GM19452 (cell line): ENCODE measurements around the gene UPF1.
"Not testable (repeated sequence)": the region's sequence is repeated elsewhere in the genome, so short reads cannot be mapped to it uniquely, and the experiment has no call there.

Source experiments
- ATAC-seq: cut with Tn5 transposase; IDR thresholded peaks from one replicate; pipeline ENCODE4 v1.9.1; 2021; ENCODE audit not compliant: unreplicated experiment

UPF1 gene

DNA sequence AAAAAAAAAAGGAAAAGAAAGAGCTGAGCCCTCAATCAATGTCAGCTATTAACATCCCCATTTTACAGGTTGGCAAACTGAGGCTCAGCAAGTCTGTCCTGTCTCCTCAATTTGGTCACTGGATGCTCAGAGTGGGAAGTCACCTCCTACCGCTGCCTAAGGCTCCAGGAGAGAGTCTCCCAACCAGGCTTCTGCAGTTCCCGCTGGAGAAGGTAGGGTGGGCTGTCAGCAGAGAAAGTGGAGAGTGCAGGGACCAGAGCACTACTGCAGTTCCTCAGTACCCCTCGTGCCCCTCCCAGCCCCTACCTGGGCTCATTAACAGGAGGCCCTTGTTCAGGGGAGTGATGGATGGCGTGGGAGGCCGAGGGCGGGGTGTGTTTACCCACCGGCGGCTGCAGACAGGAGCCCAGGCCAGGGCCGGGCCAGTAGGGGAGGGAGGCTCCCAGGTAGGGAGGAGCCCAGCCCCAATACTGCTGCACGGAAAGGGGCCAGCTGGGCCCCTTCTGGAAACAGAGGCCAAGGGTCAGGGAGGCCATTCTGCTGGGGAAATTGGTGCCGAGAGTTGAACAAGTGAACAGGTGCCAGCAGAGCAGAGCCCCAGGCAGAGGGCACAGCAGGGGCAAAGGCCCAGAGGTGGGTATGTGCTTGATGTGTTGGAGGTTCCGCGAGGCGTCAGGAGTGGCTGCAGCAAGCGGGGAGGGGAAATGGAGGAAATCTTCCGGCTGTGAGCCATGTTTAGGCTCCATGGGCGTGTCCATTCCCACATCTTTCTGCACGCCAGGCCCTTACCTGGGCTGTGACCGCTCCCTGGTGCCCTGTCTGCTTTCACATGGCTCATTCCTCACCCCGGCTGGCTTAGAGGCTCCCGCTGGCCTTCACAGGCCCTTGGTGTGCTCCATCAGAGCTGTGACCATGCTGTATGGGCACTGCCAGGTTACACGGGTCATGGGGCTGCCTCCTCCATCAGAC is 33.1 kb upstream of the UPF1 start:
- no peak for ATAC-seq

DNA sequence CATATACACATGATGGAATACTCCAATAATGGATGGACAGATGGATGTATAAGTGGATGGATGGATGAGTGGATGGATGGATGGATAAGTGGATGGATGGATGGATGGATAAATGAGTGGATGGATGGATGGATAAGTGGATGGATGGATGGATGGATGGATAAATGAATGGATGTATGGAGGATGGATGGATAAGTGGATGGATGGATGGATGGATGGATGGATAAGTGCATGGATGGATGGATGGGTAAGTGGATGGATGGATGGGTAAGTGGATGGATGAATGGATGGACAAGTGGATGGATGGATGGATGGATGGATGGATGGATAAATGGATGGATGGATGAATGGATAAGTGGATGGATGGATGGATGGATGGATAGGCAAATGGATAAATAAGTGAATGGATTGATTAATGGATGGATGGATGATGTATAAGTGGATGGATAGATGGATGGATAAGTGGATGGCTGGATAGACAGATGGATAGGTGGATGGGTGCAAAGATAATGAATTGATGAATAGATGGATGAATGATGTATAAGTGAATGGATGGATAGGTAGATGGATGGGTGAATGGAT is 32.3 kb upstream of the UPF1 start:
- ATAC-seq: no peak

DNA sequence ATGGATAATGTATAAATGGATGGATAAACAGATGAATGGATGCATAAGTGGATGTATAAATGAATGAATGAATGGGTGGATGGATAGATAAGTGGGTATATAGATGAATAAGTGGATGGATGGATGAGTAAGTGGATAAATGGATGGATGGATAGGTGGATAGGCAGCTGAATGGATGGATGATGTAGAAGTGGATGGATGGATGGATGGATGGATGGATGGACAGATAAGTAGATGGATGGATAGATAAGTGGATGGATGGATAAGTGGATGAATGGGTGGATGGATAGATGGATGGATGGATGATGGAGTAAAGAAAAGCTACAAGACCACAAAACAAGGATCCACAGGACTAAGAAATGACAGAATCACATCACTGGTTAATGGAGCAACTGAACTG is 31.7 kb upstream of the UPF1 start:
- no peak for ATAC-seq

DNA sequence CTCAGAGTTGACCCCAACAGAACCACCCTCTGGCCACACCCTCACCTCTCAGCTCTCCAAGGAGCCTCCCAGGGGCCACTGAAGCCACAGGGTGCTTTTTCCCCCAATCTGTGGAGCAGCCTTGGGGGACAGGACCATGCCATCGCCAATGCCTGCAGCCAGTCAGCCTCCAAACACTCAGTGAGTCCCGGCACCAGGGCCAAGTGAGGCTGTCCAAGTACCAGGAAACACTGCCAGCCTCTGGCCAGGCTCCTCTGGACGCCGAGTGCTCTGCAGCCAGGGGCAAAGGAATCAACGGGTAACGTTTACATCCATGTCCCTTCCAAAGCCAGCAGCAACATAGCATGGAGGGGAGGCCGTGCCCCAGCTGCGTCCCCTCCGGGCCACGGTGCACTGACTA is 31.1 kb upstream of the UPF1 start:
- no peak for ATAC-seq

DNA sequence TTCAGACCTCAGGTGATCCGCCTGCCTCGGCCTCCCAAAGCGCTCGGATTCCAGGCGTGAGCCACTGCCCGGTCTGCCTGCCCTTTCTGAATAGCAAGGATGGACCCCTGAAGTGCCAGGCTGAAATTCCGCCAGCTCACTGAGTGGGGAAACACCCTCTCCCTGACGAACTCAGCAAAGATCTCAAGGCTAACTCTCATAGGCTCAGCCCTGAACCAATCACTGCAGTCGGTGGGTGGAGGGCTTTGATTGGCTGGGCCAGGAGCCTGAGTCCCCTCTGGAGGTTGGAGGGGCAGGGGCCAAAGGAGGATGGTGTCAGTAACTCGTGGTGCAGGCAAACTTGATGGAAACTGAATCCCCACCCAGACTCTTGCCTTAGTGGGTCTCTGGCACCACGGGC is 29.4 kb upstream of the UPF1 start:
- ATAC-seq: no peak

DNA sequence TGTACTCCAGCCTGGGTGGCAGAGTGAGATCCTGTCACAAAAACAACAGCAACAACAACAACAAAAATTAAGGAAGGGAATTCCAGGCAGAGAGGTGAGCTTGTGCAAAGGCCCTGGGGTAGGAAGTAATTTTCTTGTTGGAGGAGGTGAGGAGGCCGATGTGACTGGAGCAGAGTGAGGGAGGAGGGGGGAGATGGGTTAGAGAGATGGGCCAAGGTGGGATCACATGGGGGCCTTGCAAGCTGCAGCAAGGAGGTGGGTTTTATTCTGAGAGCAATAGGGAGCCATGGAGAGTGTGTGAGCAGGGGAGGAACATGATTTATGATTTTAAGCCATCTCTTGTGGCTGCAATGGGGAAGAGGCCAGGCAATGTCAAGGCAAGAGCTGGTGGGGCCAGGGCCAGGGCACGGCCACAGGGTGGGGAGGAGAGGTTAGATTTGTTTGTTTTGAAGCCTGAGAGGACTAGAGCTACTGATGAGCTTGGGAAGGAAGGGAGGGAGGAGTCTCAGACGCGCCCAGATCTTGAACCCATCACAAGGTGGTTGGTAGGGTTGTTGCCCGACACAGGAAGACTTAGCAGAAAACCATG is 28.1 kb upstream of the UPF1 start:
- ATAC-seq: no peak

DNA sequence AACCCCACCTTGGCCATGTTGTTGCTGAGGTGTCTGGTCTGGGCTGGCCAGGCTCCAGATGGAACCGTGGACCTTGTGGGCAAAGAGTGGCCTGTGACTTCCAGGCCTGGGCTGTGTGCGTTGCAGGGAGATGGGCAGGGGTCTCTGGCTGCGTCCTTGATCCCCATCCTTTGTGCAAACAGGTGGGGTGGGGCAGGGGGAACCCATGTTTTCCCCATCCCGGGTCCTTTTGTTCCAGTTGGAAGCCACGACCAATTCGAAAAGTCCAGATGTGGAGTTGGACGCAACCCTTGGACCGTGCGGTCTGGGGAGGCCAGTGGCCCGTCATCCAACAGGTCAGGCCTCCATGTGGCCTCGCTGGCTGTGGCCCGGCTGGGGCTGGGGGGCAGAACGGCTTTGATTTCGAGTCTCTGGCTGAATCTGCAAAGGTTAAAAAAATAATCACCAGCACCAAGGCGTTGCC is 27.6 kb upstream of the UPF1 start:
- ATAC-seq: no peak

DNA sequence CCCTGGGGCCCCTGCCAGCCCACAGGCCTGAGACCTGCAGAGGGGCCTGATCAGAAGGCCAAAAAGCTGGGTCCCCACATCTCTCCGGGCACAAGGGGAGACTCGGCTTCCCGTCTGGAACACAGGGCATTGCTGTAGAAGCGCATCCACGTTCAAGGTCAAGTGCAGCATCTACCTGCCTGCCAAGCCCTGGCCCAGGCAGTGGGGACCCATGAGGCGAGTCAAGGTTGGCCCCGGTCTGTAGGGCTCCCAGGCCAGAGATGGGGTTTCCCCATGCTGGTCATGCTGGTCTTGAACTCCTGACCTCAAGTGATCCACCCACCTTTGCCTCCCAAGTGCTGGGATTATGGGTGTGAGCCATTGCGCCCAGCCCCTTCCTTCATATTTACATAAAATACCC is 27.1 kb upstream of the UPF1 start:
- ATAC-seq: no peak

DNA sequence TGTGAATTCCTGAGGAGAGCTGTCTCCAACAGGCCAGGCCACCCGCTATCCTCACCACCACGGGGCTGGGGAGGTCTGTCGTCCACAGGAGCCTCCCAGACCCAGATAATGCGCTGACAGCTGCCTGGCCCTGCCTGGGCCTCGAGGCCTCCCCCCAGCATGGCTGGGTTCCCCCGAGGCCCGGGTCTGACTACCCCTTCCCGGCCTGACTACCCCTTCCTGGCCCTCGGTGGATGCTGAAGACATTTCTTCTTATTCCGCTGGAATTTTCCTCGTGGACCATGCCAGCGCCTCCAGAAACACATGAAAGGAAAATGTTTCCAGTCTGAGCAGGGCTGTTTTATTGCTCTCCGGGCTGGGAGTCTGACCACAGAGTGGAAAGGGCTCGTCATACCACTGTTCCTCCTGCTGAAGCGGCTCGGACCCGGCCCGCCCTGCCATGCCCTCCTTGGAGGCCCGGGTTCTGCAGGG is 23.9 kb upstream of the UPF1 start:
- ATAC-seq: no peak

DNA sequence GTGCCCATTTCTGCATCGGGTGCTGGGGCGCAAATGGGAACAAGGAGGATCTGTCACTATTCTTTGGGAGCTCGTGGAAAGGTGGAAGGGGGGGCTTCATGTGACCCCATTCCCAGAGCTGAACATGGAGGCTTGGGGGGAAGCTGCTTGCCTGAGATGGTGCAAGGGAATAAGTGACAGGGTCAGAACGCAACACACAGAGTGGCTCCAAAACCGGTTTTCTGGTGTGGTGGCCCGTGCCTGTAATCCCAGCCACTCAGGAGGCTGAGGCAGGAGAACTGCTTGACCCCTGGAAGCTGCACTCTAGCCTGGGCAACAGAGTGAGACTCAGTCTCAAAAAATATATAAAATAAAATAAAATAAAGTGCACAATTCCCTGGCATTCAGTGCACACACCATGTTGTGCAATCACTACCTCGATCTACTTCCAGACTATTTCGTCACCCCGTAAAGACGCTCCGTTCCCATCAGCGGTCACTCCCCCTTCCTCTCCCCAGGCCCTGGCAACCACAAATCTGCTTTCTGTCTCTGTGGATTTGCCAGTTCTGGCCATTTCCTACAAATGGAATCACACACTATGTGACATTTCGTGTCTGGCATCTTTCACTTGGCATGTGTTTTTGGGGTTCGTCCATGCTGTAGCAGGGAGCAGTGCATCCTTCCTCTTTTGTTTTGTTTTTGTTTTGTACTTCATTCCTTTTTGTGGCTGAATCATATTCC is 22.4 kb upstream of the UPF1 start:
- no peak for ATAC-seq

DNA sequence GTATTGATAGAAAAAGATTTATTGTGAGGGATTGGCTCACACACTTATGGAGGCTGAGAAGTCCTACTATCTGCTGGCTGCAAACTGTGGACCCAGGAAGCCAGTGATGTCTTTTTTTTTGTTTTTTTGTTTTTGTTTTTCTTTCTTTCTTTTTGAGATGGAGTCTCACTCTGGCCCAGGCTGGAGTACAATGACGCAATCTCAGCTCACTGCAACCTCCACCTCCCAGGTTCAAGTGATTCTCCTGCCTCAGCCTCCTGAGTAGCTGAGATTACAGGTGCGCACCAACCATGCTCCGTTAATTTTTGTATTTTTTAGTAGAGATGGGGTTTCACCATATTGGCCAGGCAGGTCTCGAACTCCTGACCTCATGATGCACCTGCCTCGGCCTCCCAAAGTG is 20.1 kb upstream of the UPF1 start:
- ATAC-seq: not testable (repeated sequence)

DNA sequence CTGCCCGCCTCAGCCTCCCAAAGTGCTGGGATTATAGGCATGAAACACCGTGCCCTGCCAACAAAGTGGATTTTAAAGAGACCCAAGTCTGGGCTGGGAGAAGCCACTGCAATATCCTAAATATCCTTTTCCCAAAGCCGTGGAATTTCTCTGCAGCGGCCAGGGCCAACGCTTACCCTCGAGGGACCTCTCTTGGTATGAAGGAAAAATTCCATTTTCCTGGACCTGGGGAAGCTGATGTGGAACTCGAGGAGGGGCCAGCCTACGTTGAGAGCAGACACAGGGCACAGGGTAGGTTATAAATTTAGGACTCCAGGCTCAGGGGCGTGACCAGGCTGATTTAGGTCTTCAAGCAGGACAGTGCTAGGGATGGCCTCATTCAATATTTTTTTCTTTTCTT is 17.7 kb upstream of the UPF1 start:
- no peak for ATAC-seq

DNA sequence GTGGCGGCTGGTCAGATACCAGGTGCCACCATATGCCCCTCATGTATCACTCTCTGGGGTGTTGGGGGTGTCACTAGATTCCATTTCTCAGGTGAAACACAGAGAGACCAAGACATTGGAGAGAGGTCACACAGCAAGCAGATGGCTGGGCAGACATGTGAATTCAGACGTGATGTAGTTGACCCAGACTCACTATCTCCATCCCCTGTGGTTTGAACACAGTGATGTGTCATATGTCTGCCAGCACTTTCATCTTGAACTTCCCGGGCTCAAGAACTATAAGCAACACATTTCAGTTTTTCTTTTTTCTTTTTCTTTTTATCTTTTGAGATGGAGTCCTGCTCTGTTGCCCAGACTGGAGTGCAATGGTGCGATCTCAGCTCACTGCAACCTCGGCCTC is 16.1 kb upstream of the UPF1 start:
- ATAC-seq: no peak

DNA sequence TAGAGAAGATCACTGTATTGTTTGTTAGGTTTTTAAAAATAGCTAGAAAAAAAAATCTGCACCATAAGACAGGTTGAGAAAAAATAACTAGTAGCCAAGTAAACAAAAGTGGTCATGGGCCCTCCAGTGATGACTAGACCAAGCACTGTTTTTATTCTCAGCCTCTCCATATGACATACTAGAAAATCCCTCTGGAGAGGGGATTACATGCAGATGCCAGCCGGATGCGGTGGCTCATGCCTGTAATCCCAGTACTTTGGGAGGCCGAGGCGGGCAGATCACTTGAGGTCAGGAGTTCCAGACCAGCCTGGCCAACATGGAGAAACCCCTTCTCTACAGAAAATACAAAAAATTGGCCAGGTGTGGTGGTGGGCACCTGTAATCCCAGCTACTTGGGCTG is 15.1 kb upstream of the UPF1 start:
- not testable (repeated sequence) for ATAC-seq

DNA sequence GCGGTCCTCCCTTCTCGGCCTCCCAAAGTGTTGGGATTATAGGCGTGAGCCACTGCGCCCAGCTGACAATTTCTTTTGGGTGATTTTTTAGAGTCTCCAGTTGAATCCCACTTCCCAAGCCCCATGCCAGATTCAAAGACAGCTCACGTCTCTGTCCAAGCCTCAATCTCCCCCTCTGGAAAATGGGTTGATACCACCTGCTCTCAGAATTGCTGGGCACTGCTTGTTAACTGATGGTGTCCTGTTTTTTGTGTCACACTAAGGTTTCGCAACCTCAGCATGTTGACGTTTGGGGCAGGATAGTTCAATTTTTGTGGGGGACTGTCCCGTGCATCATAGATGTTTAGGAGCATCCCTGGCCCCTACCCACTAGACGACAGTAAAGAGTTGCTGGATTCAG is 14.2 kb upstream of the UPF1 start:
- ATAC-seq: no peak

DNA sequence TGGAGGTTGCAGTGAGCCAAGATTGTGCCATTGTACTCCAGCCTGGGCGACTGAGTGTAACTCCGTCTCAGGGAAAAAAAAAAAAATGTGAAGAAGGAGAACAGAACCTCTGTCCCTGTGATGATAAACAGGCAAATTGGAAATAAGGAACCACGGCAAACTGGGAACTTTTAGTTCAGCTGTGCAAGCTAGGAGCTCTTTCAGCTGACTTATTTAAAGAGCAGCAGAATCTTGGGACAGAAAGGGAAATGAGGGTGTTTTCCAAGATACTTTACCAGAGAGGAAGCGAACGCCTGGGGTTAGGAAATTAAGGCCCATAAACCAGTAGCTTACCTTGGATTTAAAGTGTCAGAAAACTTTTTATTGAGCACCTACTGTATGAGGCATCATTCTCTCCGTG is 3.0 kb upstream of the UPF1 start:
- ATAC-seq: no peak

DNA sequence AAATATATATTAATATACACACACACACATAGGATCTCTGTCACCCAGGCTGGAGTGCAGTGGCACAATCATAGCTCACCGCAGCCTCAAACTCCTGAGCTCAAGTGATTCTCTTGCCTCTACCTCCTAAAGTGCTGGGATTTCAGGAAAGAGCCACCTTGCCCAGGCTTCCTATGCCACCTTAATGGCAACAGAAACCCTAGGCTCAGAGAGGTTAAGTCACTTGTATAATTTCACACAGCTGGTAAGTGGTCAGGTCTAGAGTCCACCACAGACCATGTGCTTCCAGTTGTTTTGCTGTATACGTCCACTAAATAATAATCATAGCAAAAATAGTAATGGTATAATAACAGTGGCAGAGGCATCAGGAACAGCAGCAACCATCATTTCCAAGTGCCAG is 1.3 kb upstream of the UPF1 start:
- no peak for ATAC-seq

DNA sequence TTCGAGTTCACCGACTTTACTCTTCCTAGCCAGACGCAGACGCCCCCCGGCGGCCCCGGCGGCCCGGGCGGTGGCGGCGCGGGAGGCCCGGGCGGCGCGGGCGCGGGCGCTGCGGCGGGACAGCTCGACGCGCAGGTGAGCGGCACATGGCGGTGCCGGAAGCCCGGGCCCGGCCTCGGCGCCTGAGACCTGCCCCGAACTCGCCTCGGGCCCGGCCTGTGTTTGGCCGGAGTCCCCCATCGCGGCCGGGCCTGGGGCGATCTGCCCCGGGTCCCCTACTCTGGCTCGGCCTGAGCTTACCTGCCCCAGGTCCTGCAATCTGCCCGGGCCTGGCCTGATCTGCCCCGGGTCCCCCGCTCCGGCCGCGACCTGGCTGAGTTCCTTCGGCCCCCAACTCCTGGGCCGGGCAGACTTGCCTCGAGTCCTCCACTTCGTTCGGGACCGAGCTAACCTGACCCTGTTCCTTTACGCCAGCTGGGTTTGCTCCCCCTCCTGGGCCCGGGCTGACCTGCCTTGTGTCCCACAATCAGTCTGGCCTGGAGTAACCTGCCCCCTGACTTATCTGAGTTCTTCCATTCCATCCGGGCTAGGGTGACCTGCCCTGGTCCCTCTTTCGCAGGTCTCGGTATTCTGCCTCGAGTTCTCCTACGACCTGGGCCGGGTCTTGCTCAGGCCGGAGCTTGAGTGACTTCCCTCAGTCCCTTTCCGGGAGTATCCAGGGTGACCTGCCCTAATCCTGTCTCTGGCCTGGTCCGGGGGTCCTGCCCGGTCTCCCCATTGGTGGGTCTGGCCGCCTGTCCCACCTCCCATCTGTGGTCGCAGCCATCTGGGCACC is 764 bp downstream of the UPF1 start:
- ATAC-seq: peak; percentile 29

DNA sequence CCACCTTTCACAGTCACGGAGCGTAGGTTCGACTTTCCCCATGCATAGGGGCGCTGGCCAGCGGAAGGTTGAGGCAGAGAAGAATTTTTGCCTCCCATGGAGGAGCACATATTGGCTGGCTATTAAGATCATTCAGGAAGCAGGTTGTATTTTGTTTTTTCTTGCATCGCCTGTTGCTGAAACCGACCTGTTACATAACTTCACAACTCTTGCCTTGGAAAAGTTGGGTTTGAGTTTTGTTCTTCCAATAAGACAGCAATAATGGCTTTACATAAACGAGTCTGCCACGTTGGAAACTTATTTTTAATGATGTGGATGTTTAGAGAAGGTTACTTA is 1.4 kb downstream of the UPF1 start:
- ATAC-seq: no peak

DNA sequence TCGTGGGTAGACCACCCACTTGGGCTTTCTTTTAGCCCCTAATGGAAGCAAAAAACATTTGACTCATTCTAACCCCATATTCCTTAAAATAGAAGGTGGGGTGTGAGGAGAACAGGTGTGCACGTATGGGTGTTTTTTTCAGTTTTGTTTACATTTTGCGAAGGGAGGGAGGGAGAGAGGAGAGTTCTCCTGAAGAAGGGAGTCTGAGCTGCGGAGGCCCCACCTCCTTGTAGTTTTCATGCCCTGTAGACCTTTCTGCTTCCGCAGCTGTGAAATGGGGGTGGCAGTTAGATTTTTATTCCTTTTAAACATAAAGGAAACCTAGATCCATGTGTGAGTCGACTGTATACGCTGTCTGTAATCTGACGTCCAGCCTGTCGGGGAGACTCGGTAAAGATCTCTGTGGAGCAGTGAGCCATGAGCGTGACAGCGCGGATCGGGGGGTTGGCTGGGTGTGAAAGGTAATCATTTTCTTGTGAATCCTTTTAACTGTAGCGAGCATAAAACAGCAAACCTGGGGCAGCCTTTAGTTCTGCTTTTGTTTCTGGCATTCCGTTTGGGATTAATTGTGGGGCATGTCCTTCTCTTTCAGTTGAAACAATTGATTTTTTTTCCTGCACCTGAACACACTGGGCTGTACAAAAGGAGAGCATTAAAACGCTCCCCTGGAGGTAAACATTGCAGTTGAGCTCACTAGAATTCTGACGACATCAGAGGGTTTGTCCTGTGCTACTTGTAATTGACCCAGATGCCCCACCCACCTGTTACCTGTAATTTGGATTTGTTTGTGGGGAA is 2.3 kb downstream of the UPF1 start:
- no peak for ATAC-seq
